GM19035 (cell line): ENCODE results near the gene CYP2A6.
"Not testable (repeated sequence)": the region's sequence is repeated elsewhere in the genome, so short reads cannot be mapped to it uniquely, and the experiment has no call there.

ENCODE experiments used
- ATAC-seq: cut with Tn5 transposase; IDR thresholded peaks from one replicate; pipeline ENCODE4 v1.9.1; 2021; ENCODE audit not compliant: unreplicated experiment

CYP2A6 gene, protein sequence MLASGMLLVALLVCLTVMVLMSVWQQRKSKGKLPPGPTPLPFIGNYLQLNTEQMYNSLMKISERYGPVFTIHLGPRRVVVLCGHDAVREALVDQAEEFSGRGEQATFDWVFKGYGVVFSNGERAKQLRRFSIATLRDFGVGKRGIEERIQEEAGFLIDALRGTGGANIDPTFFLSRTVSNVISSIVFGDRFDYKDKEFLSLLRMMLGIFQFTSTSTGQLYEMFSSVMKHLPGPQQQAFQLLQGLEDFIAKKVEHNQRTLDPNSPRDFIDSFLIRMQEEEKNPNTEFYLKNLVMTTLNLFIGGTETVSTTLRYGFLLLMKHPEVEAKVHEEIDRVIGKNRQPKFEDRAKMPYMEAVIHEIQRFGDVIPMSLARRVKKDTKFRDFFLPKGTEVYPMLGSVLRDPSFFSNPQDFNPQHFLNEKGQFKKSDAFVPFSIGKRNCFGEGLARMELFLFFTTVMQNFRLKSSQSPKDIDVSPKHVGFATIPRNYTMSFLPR

DNA sequence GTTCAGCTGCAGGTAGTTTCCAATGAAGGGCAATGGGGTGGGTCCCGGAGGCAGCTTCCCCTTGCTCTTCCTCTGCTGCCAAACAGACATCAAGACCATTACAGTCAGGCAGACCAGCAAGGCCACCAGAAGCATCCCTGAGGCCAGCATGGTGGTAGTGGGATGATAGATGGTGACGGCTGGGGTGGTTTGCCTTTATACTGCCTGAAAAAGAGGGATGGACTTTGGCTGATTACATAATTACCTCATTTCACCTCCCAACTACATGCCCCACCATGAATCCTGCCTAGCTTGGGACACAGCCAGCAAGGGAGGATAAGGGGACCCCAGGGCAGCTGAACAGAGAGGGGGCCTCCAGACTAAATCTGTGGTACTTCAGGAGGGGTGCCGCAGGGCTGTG lies at the start of gene CYP2A6:
Gene CYP2A6, minus strand, starts transcription at position 171 of the 400 bp plus-strand sequence. Its CDS starts 21 bp downstream, at position 150.
- not testable (repeated sequence) for ATAC-seq

DNA sequence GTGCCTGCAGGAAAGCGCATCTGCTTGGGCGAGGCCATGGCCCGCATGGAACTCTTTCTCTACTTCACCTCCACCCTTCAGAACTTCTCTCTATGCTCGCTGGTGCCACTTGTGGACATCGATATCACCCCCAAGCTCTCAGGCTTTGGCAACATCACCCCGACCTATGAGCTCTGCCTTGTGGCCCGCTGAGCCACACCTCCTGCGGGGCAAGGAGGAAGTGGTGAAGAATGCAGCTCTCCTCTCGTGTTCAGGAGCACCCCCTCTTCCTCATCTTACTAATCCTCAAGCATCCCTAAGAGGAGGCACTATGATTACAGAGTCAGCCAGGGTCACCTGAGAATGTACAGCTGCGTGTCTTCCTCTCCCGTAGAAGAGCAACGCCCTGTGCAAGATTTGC lies 49.7 kb upstream of the CYP2A6 start:
- not testable (repeated sequence) for ATAC-seq

DNA sequence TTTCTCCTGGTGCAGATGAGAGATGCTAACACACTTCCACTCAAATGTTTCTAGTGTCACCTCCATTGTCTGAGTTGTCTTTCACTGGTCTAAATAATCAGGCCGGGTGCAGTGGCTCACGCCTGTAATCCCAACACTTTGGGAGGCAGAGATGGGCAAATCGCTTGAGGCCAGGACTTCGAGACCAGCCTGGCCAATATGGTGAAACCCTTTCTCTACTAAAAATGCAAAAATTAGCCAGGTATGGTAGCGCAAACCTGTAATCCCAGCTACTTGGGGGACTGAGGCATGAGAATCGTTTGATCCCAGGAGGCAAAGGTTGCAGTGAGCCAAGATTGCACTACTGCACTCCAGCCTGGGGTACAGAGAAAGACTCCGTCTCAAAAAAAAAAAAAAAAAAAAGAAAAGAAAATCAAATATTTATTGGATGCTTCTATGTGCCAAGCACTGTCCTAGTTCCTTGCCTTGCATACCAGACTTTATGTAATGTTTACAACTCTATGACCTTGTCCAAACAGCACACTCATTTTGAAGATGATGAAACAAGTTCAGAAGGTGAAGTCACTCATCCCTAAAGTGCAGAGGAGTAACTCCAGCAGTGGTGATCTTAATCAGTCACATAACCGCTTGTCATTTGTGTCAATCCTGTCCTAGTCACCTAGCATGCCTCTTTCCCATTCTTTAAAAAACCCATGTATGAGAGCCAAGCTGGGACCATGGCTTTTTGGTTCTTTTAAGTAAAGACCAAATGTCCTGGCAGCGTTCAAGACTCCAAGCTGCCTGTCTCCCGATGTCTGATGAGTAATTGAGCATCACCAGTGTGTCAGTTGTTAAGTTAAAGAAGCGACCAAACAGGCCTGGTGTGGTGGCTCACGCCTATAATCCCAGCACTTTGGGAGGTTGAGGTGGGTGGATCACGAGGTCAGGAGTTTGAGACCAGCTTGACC lies 46.9 kb upstream of the CYP2A6 start:
- ATAC-seq: not testable (repeated sequence)

DNA sequence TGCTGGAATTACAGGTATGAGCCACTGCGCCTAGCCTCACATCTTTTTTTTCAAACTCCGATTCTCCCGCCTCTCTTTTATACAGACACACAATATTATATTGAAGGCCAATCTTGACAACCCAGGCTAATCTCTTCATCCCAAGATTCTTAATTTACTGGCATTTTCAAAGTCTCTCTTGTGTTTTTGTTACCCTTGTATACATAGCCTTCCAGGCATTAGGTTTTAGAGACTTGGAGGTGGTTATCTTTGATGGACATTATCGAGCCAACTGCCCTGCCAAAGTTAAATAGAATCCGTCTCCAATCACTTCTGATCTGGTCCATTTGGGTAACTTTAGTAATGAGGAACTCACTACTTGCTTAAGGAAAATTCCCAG lies 46.2 kb upstream of the CYP2A6 start:
- no peak for ATAC-seq

DNA sequence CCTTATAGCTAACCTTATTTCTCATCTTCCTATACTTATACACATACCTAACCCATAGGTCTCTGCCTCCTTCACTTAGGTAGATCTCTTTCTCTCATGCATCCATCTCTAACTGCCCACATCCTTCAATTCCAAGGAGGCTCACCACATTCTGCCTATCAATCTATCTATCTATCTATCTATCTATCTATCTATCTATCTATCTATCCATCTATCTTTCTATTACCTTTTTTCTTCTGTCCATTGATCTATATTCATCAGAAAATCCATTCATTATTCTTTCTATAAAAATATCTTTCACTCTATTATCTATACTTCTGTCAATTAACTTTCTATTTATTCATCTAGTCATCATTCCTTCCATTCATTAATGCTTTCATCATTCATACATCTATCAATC lies 42.9 kb upstream of the CYP2A6 start:
- ATAC-seq: no peak

DNA sequence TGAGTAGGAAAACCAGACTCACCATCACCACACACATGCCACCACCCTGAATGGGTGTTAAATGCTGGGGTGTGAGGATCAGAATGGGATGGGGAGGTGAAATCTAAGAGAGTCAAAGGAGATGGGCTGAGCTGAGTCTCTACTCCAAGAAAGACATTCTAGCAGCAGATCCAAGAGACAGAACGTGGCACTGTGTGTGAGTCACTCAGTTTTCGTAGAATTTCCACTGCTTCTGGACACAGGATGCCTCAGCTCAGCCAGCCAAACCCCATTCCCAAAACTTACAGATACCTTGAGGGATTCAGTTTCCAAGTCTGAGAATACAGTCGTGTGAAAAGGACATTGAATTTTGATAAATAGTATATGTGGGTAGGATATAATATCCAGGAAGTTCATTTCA lies 39.1 kb upstream of the CYP2A6 start:
- no peak for ATAC-seq

DNA sequence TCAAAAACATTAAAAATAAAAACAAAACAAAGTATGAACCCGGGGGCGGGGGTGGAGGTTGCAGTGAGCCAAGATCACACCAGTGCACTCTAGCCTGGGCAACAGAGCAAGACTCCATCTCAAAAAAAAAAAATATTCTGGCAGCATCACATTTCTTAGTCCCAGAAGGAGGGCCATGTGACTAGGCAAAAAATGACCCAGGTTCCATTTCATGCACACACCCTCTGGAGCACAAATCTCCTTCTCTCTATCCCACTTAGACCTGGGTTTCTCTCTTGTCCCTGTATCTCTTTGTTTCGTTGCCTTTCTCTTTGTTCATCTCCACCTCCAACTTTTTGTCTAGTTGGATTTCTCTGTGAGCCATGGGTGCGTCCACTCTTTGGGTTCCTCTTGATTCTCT lies 37.9 kb upstream of the CYP2A6 start:
- ATAC-seq: no peak

DNA sequence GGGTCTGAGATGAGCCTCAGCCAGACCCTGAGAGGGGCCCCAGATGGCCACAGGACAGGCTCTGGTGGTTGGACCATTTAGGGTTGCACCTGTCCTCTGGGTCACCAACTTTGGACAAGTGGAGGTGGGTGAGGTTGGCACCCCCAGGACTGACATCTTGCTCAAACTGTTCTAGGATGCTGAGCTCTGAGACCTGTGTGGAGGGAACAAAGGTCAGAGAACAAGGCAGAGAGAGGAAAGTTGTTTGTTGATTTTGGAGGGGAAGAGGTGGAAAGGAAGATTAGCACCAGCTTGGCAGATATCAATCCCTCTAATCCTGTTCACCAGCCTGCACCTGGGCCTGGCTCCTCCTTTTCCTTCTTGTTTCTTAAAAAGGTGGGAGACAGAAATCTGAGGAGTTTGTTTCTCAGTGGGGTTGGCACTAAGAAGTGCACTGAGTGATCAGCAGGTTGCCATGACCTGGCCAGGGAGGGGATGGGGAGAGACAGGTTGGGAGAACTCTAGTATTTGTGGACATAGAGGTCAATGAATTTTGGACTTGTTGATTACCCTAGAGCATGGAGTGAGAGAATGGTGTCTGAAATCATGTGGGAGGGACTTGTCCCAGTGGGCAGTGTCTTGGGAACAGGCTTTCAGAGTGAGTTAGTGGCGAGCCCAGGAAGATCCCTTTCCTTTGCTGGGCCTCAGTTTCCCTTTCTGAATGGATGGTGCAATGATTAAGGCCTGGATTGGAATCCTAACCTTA lies 34.1 kb upstream of the CYP2A6 start:
- not testable (repeated sequence) for ATAC-seq

DNA sequence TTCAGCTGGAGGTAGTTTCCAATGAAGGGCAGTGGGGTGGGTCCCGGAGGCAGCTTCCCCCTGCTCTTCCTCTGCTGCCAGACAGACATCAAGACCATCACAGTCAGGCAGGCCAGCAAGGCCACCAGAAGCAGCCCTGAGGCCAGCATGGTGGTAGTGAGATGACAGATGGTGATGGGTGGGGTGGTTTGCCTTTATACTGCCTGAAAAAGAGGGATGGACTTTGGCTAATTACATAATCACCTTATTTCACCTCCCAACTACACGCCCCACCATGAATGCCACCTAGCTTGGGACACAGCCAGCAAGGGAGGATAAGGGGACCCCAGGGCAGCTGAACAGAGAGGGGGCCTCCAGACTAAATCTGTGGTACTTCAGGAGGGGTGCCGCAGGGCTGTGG lies 31.8 kb upstream of the CYP2A6 start, which contains the start of gene CYP2A7:
Gene CYP2A7, minus strand, starts transcription at position 170 of the 400 bp plus-strand sequence. Its CDS starts 21 bp downstream, at position 149.
- ATAC-seq: not testable (repeated sequence)

DNA sequence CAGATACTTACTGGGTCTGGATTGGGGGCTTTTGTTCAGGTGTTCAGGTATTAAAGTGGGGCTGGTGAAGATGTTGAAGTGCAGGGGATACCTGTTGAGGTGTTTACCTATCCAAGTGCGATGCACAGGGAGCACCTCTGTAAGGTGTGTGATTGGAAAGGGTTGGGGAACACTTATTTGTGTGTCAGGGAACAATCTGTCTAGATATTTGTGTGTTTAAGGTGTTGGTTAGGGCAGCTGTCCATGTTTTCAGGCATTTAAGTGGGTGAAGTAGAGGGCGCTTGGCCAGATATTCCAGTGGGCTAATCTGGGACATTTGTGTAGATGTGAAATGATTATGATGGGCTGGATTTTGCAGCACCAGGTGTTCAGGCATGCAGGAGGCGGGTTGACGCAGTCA lies 29.1 kb upstream of the CYP2A6 start:
- ATAC-seq: not testable (repeated sequence)

DNA sequence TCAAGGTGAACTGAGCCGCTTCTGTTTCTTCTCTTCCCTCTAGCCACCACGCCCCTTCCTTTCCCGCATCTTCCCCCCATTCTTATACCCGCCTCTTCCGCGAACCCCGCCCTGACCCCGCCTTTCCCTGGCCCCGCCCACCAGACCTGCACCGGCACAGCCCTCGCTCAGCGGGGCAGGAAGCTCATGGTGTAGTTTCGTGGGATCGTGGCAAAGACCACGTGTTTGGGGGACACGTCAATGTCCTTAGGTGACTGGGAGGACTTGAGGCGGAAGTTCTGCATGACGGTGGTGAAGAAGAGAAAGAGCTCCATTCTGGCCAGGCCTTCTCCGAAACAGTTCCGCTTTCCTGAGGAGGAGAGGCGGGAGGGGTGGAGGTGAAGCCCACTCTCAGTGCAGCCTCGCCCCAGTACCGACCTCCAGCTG lies 25.3 kb upstream of the CYP2A6 start:
- ATAC-seq: not testable (repeated sequence)

DNA sequence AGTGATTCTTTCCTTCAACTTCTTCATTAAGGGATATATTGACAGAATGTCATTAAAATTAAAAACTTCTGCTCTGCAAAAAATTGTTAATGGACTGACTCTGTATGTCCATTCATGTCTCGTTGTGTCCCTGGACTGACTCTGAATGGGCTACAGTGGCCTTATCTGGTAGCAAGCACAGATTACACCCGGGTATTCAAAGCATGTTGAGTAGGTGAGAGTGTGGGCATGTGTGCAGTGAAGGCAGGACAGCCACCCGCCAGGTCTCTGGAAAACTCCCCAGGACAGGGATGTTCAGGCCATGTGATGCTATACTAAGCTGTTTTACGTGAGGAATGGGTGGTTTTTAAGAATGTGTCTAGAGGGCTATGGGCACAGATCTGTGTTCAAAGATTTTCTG lies 24.6 kb upstream of the CYP2A6 start:
- ATAC-seq: not testable (repeated sequence)

DNA sequence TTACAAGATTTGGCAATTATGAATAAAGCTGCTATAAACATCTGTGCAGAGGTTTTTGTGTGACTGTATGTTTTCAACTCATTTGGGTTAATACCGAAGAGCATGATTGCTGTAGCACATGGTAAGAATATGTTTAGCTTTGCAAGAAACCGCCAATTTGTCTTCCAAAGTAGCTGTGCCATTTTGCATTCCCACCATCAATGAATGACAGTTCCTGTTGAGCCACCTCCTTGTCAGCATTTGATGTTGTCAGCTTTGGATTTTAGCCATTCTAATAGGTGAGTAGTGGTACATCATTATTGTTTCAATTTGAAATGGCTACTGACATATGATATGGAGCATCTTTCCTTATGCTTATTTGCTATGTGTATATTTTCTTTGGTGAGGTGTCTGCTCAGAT lies 23.6 kb upstream of the CYP2A6 start:
- ATAC-seq: not testable (repeated sequence)

DNA sequence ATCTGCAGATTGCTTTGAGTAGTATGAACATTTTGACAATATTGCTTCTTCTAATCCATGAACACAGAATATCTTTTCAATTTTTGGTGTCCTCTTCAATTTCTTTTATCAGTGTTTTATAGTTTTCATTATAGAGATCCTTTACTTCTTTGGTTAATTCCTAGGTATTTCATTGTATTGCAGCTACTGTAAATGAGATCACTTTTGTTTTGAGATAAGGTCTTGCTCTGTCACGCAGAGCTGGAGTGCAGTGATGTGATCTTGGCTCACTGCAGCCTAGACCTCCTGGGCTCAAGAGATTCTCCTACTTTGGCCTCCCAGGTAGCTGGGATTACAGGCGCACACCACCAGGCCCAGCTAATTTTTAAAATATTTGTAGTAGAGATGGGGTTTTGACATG lies 22.0 kb upstream of the CYP2A6 start:
- no peak for ATAC-seq

DNA sequence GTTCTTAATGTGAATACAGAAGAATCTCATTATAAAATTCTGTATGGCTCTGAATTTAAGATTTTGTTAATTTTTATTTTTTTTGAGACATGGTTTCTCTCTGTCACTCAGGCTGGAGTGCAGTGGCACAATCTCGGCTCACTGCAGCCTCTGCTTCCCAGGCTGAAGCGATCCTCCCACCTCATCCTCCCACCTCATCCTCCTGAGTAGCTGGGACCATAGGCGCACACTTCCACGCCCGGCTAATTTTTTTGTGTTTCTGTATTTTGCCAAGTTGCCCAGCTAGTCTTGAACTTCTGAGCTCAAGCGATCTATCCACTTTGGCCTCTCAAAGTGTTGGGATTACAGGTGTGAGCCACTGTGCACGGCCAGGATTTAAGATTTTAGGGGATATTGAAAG lies 17.5 kb upstream of the CYP2A6 start:
- no peak for ATAC-seq

DNA sequence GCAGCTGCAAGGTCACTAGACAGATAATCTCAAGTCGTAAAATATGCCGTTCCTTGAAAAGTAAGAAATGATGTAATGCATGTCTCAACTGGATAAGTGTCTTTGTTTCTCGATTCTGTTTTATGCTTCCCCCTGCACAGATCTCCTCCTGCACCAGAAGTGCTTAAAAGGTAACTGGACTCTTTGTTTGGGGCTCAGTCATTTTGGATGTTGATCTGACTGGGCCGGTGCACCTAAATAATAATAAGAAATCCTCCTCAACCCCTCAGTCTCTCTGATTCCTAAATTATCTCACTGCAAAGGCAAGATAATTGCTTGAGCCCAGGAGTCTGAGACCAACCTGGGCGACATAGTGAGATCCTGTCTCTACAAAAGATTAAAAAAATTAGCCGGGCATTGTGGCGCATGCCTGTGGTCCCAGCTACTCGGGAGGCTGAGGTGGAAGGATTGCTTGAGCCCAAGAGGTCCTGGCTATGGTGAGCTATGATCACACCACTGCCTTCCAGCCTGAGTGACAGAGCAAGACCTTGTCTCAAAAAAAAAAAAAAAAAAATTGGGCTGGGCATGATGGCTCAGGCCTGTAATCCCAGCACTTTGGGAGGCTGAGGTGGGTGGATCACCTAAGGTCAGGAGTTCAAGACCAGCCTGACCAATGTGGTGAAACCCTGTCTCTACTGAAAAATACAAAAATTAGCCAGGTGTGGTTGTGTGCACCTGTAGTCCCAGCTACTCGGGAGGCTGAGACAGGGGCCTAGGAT lies 14.7 kb upstream of the CYP2A6 start:
- not testable (repeated sequence) for ATAC-seq

DNA sequence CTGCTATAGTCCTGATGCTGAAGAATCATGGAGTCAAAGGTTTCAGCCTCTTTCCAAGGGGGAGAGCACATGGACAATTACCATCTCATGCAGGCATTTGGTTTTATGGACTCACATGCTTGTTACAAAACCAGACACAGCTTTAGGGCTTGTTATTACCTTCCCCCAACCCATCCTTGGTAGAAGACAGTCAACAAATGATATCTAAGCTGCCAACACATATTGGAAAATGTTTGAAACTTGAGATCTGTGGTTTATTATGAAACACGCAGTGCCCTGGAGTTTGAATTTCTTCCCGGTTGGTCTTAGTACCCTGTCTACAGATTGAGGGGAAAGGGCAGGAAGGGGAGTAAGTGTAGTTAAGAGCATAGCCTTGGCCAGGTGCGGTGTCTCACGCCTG lies 12.5 kb upstream of the CYP2A6 start:
- ATAC-seq: no peak

DNA sequence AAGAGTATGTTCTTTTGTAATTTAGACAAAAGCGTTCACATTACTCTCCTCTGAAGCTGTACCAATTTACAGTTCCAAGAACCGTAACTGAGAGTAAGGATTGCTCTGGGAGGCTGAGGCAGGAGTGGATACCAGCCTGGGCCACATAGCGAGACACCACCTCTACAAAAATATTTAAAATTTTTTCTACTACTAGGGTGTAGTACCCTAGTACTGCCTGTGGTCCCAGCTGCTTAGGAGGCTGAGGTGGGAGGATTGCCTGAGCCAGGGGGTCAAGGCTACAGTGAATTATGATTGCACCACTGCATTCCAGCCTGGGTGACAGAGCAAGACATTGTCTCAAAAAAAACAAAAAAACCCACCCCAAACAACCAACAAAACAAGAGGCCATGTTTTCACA lies 12.1 kb upstream of the CYP2A6 start:
- ATAC-seq: no peak

DNA sequence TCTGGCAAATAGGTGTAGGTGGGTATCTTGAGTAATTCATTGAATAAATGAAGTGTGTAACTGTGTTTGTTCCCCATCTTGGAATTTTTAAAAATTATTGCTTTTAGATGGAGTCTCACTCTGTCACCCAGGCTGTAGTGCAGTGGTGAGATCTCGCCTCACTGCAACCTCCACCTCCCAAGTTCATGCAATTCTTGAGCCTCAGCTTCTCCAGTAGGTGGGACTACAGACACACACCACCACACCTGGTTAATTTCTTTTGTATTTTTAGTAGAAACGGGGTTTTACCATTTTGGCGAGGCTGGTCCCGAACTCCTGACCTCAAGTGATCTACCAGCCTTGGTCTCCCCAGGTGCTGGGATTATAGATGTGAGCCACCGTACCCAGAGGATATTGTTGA lies 7.9 kb upstream of the CYP2A6 start:
- ATAC-seq: no peak
